Epithelial cell of proximal tubule (primary cell): Measurements from ENCODE around the gene FBXL5. TPM values are rescaled to one million over a fixed set of nuclear protein-coding genes. Genes with fewer than 3 reads are reported as not detected.

Source experiments
- DNase-seq: peaks from one replicate; pipeline ENCODE4 v3.0.0-alpha.2; 2011; ENCODE audit warnings: low read depth
- H3K4me3 ChIP-seq: 2 replicates; pipeline ENCODE4 v1.5.1; 2011; ENCODE audit warnings: low read depth, mild to moderate bottlenecking, low read length
- total RNA-seq: library from RNA; depleted of rRNA; stranded (reverse); fragments of >200 nt; gene quantifications from 2 replicates; pipeline ENCODE4 v1.2.3, GENCODE V29; 2015
- TF ChIP-seq, protein P1 (sequence below): conservative IDR thresholded peaks from 2 replicates; pipeline ENCODE4 v1.5.1; 2012; ENCODE audit warnings: low read depth, mild to moderate bottlenecking, low read length

FBXL5 gene, protein sequence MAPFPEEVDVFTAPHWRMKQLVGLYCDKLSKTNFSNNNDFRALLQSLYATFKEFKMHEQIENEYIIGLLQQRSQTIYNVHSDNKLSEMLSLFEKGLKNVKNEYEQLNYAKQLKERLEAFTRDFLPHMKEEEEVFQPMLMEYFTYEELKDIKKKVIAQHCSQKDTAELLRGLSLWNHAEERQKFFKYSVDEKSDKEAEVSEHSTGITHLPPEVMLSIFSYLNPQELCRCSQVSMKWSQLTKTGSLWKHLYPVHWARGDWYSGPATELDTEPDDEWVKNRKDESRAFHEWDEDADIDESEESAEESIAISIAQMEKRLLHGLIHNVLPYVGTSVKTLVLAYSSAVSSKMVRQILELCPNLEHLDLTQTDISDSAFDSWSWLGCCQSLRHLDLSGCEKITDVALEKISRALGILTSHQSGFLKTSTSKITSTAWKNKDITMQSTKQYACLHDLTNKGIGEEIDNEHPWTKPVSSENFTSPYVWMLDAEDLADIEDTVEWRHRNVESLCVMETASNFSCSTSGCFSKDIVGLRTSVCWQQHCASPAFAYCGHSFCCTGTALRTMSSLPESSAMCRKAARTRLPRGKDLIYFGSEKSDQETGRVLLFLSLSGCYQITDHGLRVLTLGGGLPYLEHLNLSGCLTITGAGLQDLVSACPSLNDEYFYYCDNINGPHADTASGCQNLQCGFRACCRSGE
- 64.1 and 117 TPM in 2 replicates for total RNA-seq

DNA sequence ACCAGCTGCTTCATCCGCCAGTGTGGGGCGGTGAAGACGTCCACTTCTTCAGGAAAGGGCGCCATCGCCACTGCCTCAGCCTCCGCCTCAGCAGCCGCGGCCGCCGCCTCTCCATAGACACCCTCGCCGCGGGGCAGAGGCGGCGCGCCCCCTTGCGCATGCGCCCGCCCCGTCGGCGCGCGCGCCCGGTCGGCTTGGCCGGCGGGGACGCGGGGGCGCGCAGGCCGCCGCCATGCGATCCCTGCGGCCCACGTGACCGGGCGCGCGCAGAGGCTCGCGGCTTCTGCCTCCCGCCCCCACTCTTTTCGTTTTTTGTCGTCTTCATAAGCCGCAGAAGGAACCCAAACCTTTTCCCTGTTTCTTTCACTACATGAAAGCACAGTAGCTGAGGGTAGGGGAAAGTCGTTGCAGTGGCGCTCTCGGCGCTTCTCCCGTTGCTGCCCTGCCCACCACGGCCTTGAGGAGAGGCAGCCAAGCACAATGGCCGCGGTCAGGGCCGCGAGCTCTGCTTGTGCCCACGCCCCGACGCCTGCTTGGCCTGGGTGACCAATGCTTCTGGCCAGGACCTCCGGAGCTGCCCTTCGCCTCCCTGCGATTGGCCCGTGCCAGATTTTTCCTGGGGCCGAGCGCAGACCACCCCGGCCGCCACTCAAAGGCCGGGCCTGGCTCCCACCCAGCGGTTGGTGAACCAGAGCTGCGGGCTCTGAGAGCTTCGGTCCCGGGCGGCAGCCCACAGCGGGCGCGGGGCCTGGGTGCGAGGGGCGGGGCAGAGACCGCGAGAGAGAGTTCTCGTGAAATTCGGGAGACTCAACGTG, at the start of gene FBXL5:
Gene FBXL5, minus strand, starts transcription at position 135 of the 815 bp plus-strand sequence. Its CDS starts 70 bp downstream, at position 65.
- TF ChIP-seq, protein P1, sequence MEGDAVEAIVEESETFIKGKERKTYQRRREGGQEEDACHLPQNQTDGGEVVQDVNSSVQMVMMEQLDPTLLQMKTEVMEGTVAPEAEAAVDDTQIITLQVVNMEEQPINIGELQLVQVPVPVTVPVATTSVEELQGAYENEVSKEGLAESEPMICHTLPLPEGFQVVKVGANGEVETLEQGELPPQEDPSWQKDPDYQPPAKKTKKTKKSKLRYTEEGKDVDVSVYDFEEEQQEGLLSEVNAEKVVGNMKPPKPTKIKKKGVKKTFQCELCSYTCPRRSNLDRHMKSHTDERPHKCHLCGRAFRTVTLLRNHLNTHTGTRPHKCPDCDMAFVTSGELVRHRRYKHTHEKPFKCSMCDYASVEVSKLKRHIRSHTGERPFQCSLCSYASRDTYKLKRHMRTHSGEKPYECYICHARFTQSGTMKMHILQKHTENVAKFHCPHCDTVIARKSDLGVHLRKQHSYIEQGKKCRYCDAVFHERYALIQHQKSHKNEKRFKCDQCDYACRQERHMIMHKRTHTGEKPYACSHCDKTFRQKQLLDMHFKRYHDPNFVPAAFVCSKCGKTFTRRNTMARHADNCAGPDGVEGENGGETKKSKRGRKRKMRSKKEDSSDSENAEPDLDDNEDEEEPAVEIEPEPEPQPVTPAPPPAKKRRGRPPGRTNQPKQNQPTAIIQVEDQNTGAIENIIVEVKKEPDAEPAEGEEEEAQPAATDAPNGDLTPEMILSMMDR, result no peak
- DNase-seq, result no peak
- H3K4me3 ChIP-seq, result peak within 1 kb of the TSS; percentile 74

DNA sequence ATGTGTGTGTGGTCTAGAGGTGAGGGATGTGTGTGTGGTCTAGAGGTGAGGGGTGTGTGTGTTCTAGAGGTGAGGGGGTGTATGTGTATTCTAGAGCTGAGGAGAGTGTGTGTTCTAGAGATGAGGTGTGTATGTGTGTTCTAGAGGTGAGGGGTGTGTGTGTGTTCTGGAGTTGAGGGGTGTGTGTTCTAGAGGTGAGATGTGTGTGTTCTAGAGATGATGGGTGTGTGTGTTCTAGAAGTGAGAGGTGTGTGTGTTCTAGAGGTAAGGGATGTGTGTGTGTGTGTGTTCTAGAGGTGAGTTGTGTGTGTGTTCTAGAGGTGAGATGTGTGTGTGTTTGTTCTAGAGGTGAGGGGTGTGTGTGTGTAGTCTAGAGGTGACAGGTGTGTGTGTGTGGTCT, 49.0 kb upstream of the FBXL5 start:
- H3K4me3 ChIP-seq, result no peak overlapping the region
- TF ChIP-seq, protein P1, result no peak
- DNase-seq, result no peak

DNA sequence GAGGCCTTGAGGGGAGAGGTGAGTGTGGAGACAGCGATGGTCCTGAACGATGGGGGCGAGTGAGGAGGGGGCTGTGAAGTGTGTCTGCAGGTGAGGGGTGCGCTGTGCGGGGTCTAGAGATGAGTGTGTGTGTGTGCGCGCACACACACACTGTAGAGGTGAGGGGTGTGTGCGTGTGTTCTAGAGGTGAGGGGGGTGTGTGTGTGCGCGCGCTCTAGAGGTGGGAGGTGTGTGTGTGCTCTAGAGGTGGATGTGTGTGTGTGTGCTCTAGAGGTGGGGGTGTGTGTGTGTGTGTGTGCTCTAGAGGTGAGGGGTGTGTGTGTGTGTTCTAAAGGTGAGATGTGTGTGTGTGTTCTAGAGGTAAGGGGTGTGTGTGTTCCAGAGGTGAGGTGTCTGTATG, 48.3 kb upstream of the FBXL5 start:
- no peak for DNase-seq
- TF ChIP-seq, protein P1, result no peak
- H3K4me3 ChIP-seq, result no peak overlapping the region

DNA sequence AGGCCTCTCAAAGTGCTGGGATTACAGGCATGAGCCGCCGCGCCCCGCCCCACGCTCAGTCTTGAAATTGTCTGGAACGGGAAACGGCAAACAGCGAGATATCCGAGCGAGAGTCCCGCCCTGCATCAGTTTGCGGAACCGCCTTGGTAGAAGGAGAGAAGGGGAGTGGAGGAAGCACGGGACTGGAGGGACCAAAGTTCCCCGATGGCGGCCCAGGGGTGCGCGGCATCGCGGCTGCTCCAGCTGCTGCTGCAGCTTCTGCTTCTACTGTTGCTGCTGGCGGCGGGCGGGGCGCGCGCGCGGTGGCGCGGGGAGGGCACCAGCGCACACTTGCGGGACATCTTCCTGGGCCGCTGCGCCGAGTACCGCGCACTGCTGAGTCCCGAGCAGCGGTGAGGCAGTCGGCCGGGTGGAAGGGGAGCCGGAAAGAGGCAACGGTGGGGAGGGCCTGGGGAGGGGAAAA, 47.8 kb upstream of the FBXL5 start, which contains the start of gene BST1:
Gene BST1, plus strand, starts transcription at position 125 of the 463 bp plus-strand sequence. Its CDS starts 80 bp downstream, at position 205.
- no peak for DNase-seq
- TF ChIP-seq, protein P1, result no peak
- peak within 1 kb of the TSS; percentile 57 for H3K4me3 ChIP-seq

DNA sequence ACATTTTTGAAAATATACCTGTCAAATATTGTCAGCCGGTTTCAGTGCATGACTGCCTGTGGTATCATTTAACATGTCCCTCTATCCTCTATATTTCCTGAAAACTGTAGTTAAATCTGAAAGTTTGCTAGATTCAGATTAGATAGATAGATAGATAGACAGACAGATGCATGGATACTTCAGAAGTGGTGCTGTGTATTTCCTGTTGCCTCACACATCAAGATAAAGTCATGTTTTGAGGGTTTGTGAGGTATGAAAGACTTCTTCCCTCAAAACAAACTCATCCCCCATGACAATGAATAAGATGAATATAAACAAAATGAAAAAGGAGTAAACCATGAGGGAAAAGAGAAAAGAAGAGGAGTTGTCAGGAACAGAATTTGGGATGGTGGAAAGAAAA, 41.7 kb upstream of the FBXL5 start:
- DNase-seq, result no peak
- TF ChIP-seq, protein P1, result no peak

DNA sequence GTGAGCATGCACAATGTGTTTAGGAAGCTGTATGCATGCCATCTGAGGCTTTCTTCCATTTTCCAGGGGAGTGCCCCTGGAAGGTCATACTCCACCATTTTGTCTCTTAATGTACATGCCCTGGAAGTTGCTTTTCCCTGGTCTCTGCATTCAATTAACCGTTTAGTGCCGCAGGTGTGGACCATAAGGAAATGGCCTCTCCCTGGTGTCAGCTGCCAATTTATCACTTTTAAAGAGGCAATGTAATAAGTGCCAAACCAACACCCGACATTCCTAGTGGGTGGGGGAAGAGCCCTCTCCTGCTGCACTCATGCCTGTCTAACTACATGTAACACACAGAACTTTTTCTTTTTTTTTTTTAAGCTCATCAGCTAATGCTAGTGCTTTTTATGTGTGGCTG, 40.6 kb upstream of the FBXL5 start:
- TF ChIP-seq, protein P1, result no peak
- DNase-seq, result no peak
- H3K4me3 ChIP-seq, result no peak overlapping the region

More for the DNA sequence above, 41.7 kb upstream of the FBXL5 start:
- no peak overlapping the region for H3K4me3 ChIP-seq
